ENCODE results near the gene PEX5L.

- no peak for TF ChIP-seq CTCF (conservative IDR thresholded peaks at IDR 0.05)
- no peak for TF ChIP-seq EZH2 (IDR thresholded peaks at IDR 0.05; ENCODE audit: low read depth)
Observed at GRCh38 chr3:179897231-179897630, 139.5 kb downstream of the PEX5L start.

All from PC-9 (cell line).